MM.1S (cell line): Measurements from ENCODE around the gene DTX3L.

Experiments
- DNase-seq: peaks from one replicate; pipeline ENCODE4 v3.0.0-alpha.2; 2015
- H2AFZ ChIP-seq: fragments of 300-600 bp; sonication (generic); 2 replicates; pipeline ENCODE4 v1.6.0; 2016; ENCODE audit warnings: antibody characterized with exemption, low read length
- H3F3A ChIP-seq: fragments of 300-600 bp; sonication (generic); 2 replicates; pipeline ENCODE4 v1.6.1; 2016; ENCODE audit warnings: mild to moderate bottlenecking, antibody characterized with exemption, low read length, moderate library complexity, mixed read lengths; ENCODE audit not compliant: insufficient read depth
- H3K27ac ChIP-seq: fragments of 300-600 bp; sonication (generic); 2 replicates; pipeline ENCODE4 v1.5.1; 2016; ENCODE audit warnings: mild to moderate bottlenecking, low read length
- H3K27me3 ChIP-seq: fragments of 300-600 bp; sonication (generic); replicated peaks from 2 replicates; pipeline ENCODE4 v1.6.0; 2016; ENCODE audit warnings: low read length; ENCODE audit not compliant: insufficient read depth
- H3K36me3 ChIP-seq: fragments of 300-600 bp; sonication (generic); replicated peaks from 2 replicates; pipeline ENCODE4 v1.6.1; 2016; ENCODE audit warnings: mild to moderate bottlenecking, low read length, mixed read lengths; ENCODE audit not compliant: insufficient read depth
- H3K4me1 ChIP-seq: fragments of 300-600 bp; sonication (generic); 2 replicates; pipeline ENCODE4 v1.6.1; 2016; ENCODE audit warnings: low read length, mixed read lengths
- H3K4me2 ChIP-seq: fragments of 300-600 bp; sonication (generic); 2 replicates; pipeline ENCODE4 v1.6.0; 2016; ENCODE audit warnings: low read depth, low read length
- H3K4me3 ChIP-seq: fragments of 300-600 bp; sonication (generic); 2 replicates; pipeline ENCODE4 v1.5.1; 2016; ENCODE audit warnings: low read length, mixed read lengths
- H3K79me2 ChIP-seq: fragments of 300-600 bp; sonication (generic); 2 replicates; pipeline ENCODE4 v1.6.1; 2016; ENCODE audit warnings: mixed run types, low read length, mixed read lengths
- H3K9ac ChIP-seq: fragments of 300-600 bp; sonication (generic); 2 replicates; pipeline ENCODE4 v1.6.1; 2016; ENCODE audit warnings: low read length, mixed read lengths
- H3K9me2 ChIP-seq: fragments of 300-600 bp; sonication (generic); replicated peaks from 2 replicates; pipeline ENCODE4 v1.6.1; 2016; ENCODE audit warnings: mild to moderate bottlenecking, low read length, mixed read lengths; ENCODE audit not compliant: insufficient read depth
- H3K9me3 ChIP-seq: fragments of 300-600 bp; sonication (generic); replicated peaks from 2 replicates; pipeline ENCODE4 v1.6.1; 2016; ENCODE audit warnings: mild to moderate bottlenecking, low read length, mixed read lengths; ENCODE audit not compliant: insufficient read depth
- H4K20me1 ChIP-seq: fragments of 300-600 bp; sonication (generic); 2 replicates; pipeline ENCODE4 v1.6.1; 2016; ENCODE audit warnings: mild to moderate bottlenecking, low read length, moderate library complexity, mixed read lengths; ENCODE audit not compliant: insufficient read depth
- CTCF ChIP-seq: fragments of 300-600 bp; sonication (generic); IDR thresholded peaks from 2 replicates; pipeline ENCODE4 v1.5.1; 2016; ENCODE audit warnings: antibody characterized with exemption, low read length, mixed read lengths
- EZH2 ChIP-seq: fragments of 300-600 bp; sonication (generic); optimal IDR thresholded peaks from 2 replicates; pipeline ENCODE3; 2017; ENCODE audit warnings: low read depth, mild to moderate bottlenecking, antibody characterized with exemption, low read length, mixed read lengths
- EZH2phosphoT487 ChIP-seq: fragments of 300-600 bp; sonication (generic); IDR thresholded peaks from 2 replicates; pipeline ENCODE4 v1.6.1; 2018; ENCODE audit warnings: antibody characterized with exemption, low read length

DTX3L gene

GRCh38 chr3:122602011-122602710 is 38.0 kb downstream of the DTX3L start:
- H3K27me3 ChIP-seq, result no peaks in the 10 kb centered on the region
- no peaks in the 10 kb centered on the region for H3K4me1 ChIP-seq
- no peak for TF ChIP-seq EZH2
- TF ChIP-seq CTCF, result no peak
- TF ChIP-seq EZH2phosphoT487, result no peak
- H3K79me2 ChIP-seq, result no peaks in the 10 kb centered on the region
- H3F3A ChIP-seq, result no peaks in the 10 kb centered on the region
- no peak for DNase-seq
- H3K4me2 ChIP-seq, result no peak overlapping the region
- no peaks in the 10 kb centered on the region for H3K36me3 ChIP-seq
- no peak overlapping the region for H3K4me3 ChIP-seq
- H3K9ac ChIP-seq, result no peak overlapping the region
- H2AFZ ChIP-seq, result no peak overlapping the region
- no peaks in the 10 kb centered on the region for H3K9me2 ChIP-seq
- no peaks in the 10 kb centered on the region for H3K9me3 ChIP-seq
- H3K27ac ChIP-seq, result no peak overlapping the region
- H4K20me1 ChIP-seq, result no peaks in the 10 kb centered on the region

GRCh38 chr3:122603056-122603455 is 38.9 kb downstream of the DTX3L start:
- Histone ChIP-seq H3F3A (no peaks in the 10 kb centered on the region), H3K9ac (no peak overlapping the region), H3K27ac (no peak overlapping the region), H3K4me1 (no peaks in the 10 kb centered on the region), H3K9me2 (no peaks in the 10 kb centered on the region), H2AFZ (no peak overlapping the region), H3K79me2 (no peaks in the 10 kb centered on the region), H3K4me2 (no peak overlapping the region), H4K20me1 (no peaks in the 10 kb centered on the region), H3K4me3 (no peak overlapping the region), H3K27me3 (no peaks in the 10 kb centered on the region), H3K9me3 (no peaks in the 10 kb centered on the region), H3K36me3 (no peaks in the 10 kb centered on the region)
- no peak for DNase-seq
- TF ChIP-seq EZH2 (no peak), CTCF (no peak), EZH2phosphoT487 (no peak)

- Histone ChIP-seq H2AFZ (no peak overlapping the region), H3K4me2 (no peak overlapping the region), H3K4me1 (peaks cover 7% of the 10 kb centered on the region), H3K9me2 (no peaks in the 10 kb centered on the region), H3K79me2 (no peaks in the 10 kb centered on the region), H3K9me3 (no peaks in the 10 kb centered on the region), H3K27ac (no peak overlapping the region), H3K36me3 (no peaks in the 10 kb centered on the region), H3K9ac (no peak overlapping the region), H3K27me3 (no peaks in the 10 kb centered on the region), H3F3A (peaks cover 10% of the 10 kb centered on the region), H4K20me1 (no peaks in the 10 kb centered on the region), H3K4me3 (no peak overlapping the region)
- TF ChIP-seq EZH2 (no peak), EZH2phosphoT487 (no peak), CTCF (no peak)
- no peak for DNase-seq
These were observed 42.2 kb downstream of the DTX3L start for GRCh38 chr3:122606330-122606729.
